GM12878 (cell line): ENCODE results near the gene GIGYF1. TPM values are rescaled to one million over a fixed set of nuclear protein-coding genes. Genes with fewer than 3 reads are reported as not detected.

Source experiments
- BMI1 ChIP-seq: fragments of 450-650 bp; IDR thresholded peaks from 2 replicates; pipeline ENCODE4 v1.6.1; 2016; ENCODE audit warnings: mild to moderate bottlenecking, moderate library complexity, borderline replicate concordance
- CBFB ChIP-seq: IDR thresholded peaks from 2 replicates; pipeline ENCODE4 v1.6.1; 2016; ENCODE audit warnings: antibody characterized with exemption, low read depth
- CBX3 ChIP-seq: fragments of 200-600 bp; sonication (generic); IDR thresholded peaks from 2 replicates; pipeline ENCODE4 v1.6.1; 2016; ENCODE audit warnings: low read depth, borderline replicate concordance
- CBX5 ChIP-seq: sonication (generic); IDR thresholded peaks from 2 replicates; pipeline ENCODE4 v1.6.1; 2016; ENCODE audit warnings: low read depth, moderate library complexity, mild to moderate bottlenecking, inconsistent platforms
- CHD1 ChIP-seq: IDR thresholded peaks from 2 replicates; pipeline ENCODE4 v1.6.1; 2012; ENCODE audit warnings: low read depth, low read length, improper control_type of control experiment
- EZH2 ChIP-seq: IDR thresholded peaks from 2 replicates; pipeline ENCODE4 v1.6.1; 2012; ENCODE audit warnings: low read depth, mild to moderate bottlenecking, control low read depth, inconsistent platforms, low read length, borderline replicate concordance; ENCODE audit not compliant: control insufficient read depth
- FOS ChIP-seq: IDR thresholded peaks from 3 replicates; pipeline ENCODE4 v1.6.1; 2011; ENCODE audit warnings: borderline replicate concordance; ENCODE audit not compliant: insufficient read length; ENCODE audit errors: extremely low read depth
- FOXM1 ChIP-seq: IDR thresholded peaks from 2 replicates; pipeline ENCODE4 v1.6.1; 2012; ENCODE audit warnings: low read depth, mild to moderate bottlenecking, inconsistent platforms, low read length, moderate library complexity
- HDAC6 ChIP-seq: fragments of 200-600 bp; sonication (generic); IDR thresholded peaks from one replicate; pipeline ENCODE4 v1.8.0; 2017; ENCODE audit warnings: antibody characterized with exemption; ENCODE audit not compliant: unreplicated experiment
- IRF4 ChIP-seq: IDR thresholded peaks from 2 replicates; pipeline ENCODE4 v1.6.1; 2011; ENCODE audit warnings: low read depth, low read length
- MTA2 ChIP-seq: fragments of 450-650 bp; IDR thresholded peaks from 2 replicates; pipeline ENCODE4 v1.6.1; 2016; ENCODE audit warnings: low read depth, mild to moderate bottlenecking, moderate library complexity
- MYC ChIP-seq: IDR thresholded peaks from 2 replicates; pipeline ENCODE4 v1.6.1; 2011; ENCODE audit warnings: mild to moderate bottlenecking, low read length, moderate library complexity, inconsistent platforms; ENCODE audit not compliant: insufficient read depth, insufficient replicate concordance, insufficient read length, severe bottlenecking
- POU2F2 ChIP-seq: IDR thresholded peaks from 3 replicates; pipeline ENCODE4 v1.6.1; 2011; ENCODE audit warnings: low read depth, mild to moderate bottlenecking, low read length, borderline replicate concordance
- RFX5 ChIP-seq: IDR thresholded peaks from 2 replicates; pipeline ENCODE4 v1.6.1; 2011; ENCODE audit warnings: low read depth, low read length, improper control_type of control experiment
- ZNF207 ChIP-seq: fragments of 450-650 bp; IDR thresholded peaks from 2 replicates; pipeline ENCODE4 v1.6.1; 2014; ENCODE audit warnings: antibody characterized with exemption, mild to moderate bottlenecking, borderline replicate concordance
- polyA plus RNA-seq, 11 experiments: library from polyadenylated mRNA; depleted of rRNA in 4 of 11; unstranded in 6 of 11; stranded (reverse) in 5 of 11; fragments of >200 nt; fragmentation: Nextera tagmentation in 4 of 11; fragmentation: Illumina TruSeq in 1 of 11; extraction: Ambion mirVana in 4 of 11; extraction: Trizol in 1 of 11; gene quantifications; 1 replicate in 1 of 11; 2 replicates in 10 of 11; pipeline versions ENCODE4 v1.2.1 to v1.2.3, GENCODE V29; 2011 to 2016; ENCODE audit warnings: inconsistent platforms in 2 of 11, missing spikeins in 2 of 11, low read depth in 1 of 11
- total RNA-seq, 4 experiments: library from RNA; depleted of rRNA in 3 of 4; stranded (reverse); fragments of >200 nt in 3 of 4; fragmentation: Illumina TruSeq in 1 of 4; extraction: Trizol in 1 of 4; gene quantifications; 2 replicates each; pipeline versions ENCODE4 v1.2.1 to v1.2.3, GENCODE V29; 2013 to 2021
- TF ChIP-seq, protein P1 (sequence below): fragments of 450-650 bp; IDR thresholded peaks from 2 replicates; pipeline ENCODE4 v1.6.1; 2016; ENCODE audit warnings: mild to moderate bottlenecking
- TF ChIP-seq, protein P2 (sequence below): fragments of 150-350 bp; IDR thresholded peaks from 2 replicates; pipeline ENCODE4 v1.6.1; 2014; ENCODE audit warnings: mild to moderate bottlenecking, low read depth, low read length
- TF ChIP-seq, protein P3 (sequence below): IDR thresholded peaks from 2 replicates; pipeline ENCODE4 v1.6.1; 2011; ENCODE audit warnings: mild to moderate bottlenecking, low read depth, low read length, moderate library complexity; ENCODE audit not compliant: insufficient replicate concordance
- TF ChIP-seq, protein P4 (sequence below): IDR thresholded peaks from 2 replicates; pipeline ENCODE4 v1.6.1; 2012; ENCODE audit warnings: low read depth, low read length, improper control_type of control experiment
- TF ChIP-seq, protein P5 (sequence below): fragments of 450-650 bp; IDR thresholded peaks from 2 replicates; pipeline ENCODE4 v1.6.1; 2017; ENCODE audit warnings: borderline replicate concordance

Gene GIGYF1
- total and polyA plus RNA-seq, 10 of the 15 experiments (the other 5 are each of a cell fraction or from before 2014, with no cell fraction given) = 0.31 to 47.2 (median 9.9) TPM

DNA sequence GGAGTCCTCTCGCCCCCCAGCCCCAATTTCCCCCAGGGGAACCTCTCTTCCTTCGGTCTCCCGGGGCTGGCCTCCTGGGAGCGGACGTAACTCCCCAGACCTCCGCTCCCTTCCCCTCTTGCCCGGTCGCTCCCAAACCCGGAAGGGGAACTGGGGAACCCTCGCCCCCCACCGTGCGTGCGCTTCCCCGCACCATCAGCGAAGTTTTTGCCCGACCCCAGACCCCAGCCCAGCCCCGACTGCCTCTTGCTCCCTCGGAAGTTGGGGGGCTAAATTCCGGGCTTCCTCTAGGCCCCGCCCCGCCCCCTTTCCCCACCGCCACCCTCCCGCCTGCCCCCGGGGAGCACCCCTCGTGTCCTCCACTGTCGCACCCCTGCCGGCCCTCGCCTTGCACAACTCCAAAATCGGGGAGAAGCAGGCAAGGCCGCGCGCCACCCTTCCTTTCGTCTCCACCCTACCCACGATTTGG lies 20.1 kb downstream of the GIGYF1 start (continued):
- TF ChIP-seq, protein P1, sequence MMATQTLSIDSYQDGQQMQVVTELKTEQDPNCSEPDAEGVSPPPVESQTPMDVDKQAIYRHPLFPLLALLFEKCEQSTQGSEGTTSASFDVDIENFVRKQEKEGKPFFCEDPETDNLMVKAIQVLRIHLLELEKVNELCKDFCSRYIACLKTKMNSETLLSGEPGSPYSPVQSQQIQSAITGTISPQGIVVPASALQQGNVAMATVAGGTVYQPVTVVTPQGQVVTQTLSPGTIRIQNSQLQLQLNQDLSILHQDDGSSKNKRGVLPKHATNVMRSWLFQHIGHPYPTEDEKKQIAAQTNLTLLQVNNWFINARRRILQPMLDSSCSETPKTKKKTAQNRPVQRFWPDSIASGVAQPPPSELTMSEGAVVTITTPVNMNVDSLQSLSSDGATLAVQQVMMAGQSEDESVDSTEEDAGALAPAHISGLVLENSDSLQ = no peak
- no peak for TF ChIP-seq CHD1
- no peak for TF ChIP-seq IRF4
- no peak for TF ChIP-seq HDAC6
- TF ChIP-seq, protein P2, sequence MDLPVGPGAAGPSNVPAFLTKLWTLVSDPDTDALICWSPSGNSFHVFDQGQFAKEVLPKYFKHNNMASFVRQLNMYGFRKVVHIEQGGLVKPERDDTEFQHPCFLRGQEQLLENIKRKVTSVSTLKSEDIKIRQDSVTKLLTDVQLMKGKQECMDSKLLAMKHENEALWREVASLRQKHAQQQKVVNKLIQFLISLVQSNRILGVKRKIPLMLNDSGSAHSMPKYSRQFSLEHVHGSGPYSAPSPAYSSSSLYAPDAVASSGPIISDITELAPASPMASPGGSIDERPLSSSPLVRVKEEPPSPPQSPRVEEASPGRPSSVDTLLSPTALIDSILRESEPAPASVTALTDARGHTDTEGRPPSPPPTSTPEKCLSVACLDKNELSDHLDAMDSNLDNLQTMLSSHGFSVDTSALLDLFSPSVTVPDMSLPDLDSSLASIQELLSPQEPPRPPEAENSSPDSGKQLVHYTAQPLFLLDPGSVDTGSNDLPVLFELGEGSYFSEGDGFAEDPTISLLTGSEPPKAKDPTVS = no peak
- no peak for TF ChIP-seq EZH2
- TF ChIP-seq, protein P3, sequence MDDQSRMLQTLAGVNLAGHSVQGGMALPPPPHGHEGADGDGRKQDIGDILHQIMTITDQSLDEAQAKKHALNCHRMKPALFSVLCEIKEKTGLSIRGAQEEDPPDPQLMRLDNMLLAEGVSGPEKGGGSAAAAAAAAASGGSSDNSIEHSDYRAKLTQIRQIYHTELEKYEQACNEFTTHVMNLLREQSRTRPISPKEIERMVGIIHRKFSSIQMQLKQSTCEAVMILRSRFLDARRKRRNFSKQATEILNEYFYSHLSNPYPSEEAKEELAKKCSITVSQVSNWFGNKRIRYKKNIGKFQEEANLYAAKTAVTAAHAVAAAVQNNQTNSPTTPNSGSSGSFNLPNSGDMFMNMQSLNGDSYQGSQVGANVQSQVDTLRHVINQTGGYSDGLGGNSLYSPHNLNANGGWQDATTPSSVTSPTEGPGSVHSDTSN = no peak
- no peak for TF ChIP-seq FOS
- TF ChIP-seq CBX3 = no peak
- TF ChIP-seq MYC = peak; percentile 2
- 0 out of 2 replicates have a peak, but pooled peaks have one; percentile 3 for TF ChIP-seq MTA2
- TF ChIP-seq CBX5 = no peak
- 0 out of 2 replicates have a peak, but pooled peaks have one; percentile 13 for TF ChIP-seq CBFB
- no peak for TF ChIP-seq ZNF207
- TF ChIP-seq BMI1 = no peak
- no peak for TF ChIP-seq RFX5
- TF ChIP-seq, protein P4, sequence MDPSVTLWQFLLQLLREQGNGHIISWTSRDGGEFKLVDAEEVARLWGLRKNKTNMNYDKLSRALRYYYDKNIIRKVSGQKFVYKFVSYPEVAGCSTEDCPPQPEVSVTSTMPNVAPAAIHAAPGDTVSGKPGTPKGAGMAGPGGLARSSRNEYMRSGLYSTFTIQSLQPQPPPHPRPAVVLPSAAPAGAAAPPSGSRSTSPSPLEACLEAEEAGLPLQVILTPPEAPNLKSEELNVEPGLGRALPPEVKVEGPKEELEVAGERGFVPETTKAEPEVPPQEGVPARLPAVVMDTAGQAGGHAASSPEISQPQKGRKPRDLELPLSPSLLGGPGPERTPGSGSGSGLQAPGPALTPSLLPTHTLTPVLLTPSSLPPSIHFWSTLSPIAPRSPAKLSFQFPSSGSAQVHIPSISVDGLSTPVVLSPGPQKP = 0 out of 2 replicates have a peak, but pooled peaks have one; percentile 1
- no peak for TF ChIP-seq FOXM1
- TF ChIP-seq, protein P5, sequence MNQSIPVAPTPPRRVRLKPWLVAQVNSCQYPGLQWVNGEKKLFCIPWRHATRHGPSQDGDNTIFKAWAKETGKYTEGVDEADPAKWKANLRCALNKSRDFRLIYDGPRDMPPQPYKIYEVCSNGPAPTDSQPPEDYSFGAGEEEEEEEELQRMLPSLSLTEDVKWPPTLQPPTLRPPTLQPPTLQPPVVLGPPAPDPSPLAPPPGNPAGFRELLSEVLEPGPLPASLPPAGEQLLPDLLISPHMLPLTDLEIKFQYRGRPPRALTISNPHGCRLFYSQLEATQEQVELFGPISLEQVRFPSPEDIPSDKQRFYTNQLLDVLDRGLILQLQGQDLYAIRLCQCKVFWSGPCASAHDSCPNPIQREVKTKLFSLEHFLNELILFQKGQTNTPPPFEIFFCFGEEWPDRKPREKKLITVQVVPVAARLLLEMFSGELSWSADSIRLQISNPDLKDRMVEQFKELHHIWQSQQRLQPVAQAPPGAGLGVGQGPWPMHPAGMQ = no peak
- no peak for TF ChIP-seq POU2F2
